H9 (cell line): ENCODE data around the gene ADGRF1. TPM values are rescaled to one million over a fixed set of nuclear protein-coding genes. Genes with fewer than 3 reads are reported as not detected.

Experiments
- DNase-seq: peaks from one replicate; pipeline ENCODE4 v3.0.0-alpha.2; 2017
- H2AFZ ChIP-seq: one replicate; pipeline ENCODE4 v1.6.1; 2013; ENCODE audit warnings: mild to moderate bottlenecking, low read length, control low read depth, moderate library complexity
- H2AK5ac ChIP-seq: 2 replicates; pipeline ENCODE4 v1.6.1; 2013; ENCODE audit warnings: low read length, control low read depth, mixed read lengths; ENCODE audit not compliant: insufficient read length
- H2BK120ac ChIP-seq: one replicate; pipeline ENCODE4 v1.6.1; 2013; ENCODE audit warnings: low read depth, mild to moderate bottlenecking, low read length, control low read depth, inconsistent platforms; ENCODE audit not compliant: poor library complexity, severe bottlenecking
- H2BK12ac ChIP-seq: 2 replicates; pipeline ENCODE4 v1.6.1; 2013; ENCODE audit warnings: low read length, control low read depth, mixed read lengths, low read depth; ENCODE audit not compliant: insufficient read length
- H2BK15ac ChIP-seq: 2 replicates; pipeline ENCODE4 v1.6.1; 2013; ENCODE audit warnings: low read depth, low read length, control low read depth
- H2BK20ac ChIP-seq: one replicate; pipeline ENCODE4 v1.6.1; 2013; ENCODE audit warnings: low read depth, mild to moderate bottlenecking, low read length, control low read depth, inconsistent platforms; ENCODE audit not compliant: poor library complexity, severe bottlenecking
- H2BK5ac ChIP-seq: 2 replicates; pipeline ENCODE4 v1.6.1; 2013; ENCODE audit warnings: low read length, control low read depth, mixed read lengths; ENCODE audit not compliant: insufficient read length
- H3K14ac ChIP-seq: 2 replicates; pipeline ENCODE4 v1.6.1; 2013; ENCODE audit warnings: low read length, control low read depth; ENCODE audit not compliant: insufficient read depth
- H3K18ac ChIP-seq: 2 replicates; pipeline ENCODE4 v1.6.1; 2013; ENCODE audit warnings: low read depth, mild to moderate bottlenecking, mixed read lengths, low read length, control low read depth; ENCODE audit not compliant: insufficient read length
- H3K23ac ChIP-seq: 2 replicates; pipeline ENCODE4 v1.6.1; 2013; ENCODE audit warnings: low read length, control low read depth, mixed read lengths, low read depth; ENCODE audit not compliant: insufficient read length
- H3K23me2 ChIP-seq: 2 replicates; pipeline ENCODE4 v1.6.1; 2013; ENCODE audit warnings: low read depth, mild to moderate bottlenecking, mixed read lengths, low read length, control low read depth; ENCODE audit not compliant: insufficient read length, poor library complexity, severe bottlenecking
- H3K27ac ChIP-seq: 2 replicates; pipeline ENCODE4 v1.5.1; 2013; ENCODE audit warnings: low read length, control low read depth, mixed read lengths, low read depth; ENCODE audit not compliant: insufficient read length
- H3K27me3 ChIP-seq: 2 replicates; pipeline ENCODE4 v1.6.1; 2013; ENCODE audit warnings: low read length, control low read depth, inconsistent platforms; ENCODE audit not compliant: insufficient read depth
- H3K4ac ChIP-seq: 2 replicates; pipeline ENCODE4 v1.6.1; 2013; ENCODE audit warnings: low read depth, mild to moderate bottlenecking, control low read depth, inconsistent platforms, low read length, moderate library complexity
- H3K4me1 ChIP-seq: 2 replicates; pipeline ENCODE4 v1.6.1; 2013; ENCODE audit warnings: low read length, control low read depth, inconsistent platforms; ENCODE audit not compliant: insufficient read depth
- H3K4me2 ChIP-seq: 2 replicates; pipeline ENCODE4 v1.6.1; 2013; ENCODE audit warnings: low read length, control low read depth, mixed read lengths; ENCODE audit not compliant: insufficient read length, insufficient read depth
- H3K56ac ChIP-seq: 2 replicates; pipeline ENCODE4 v1.6.1; 2013; ENCODE audit warnings: low read depth, mild to moderate bottlenecking, mixed read lengths, low read length, control low read depth; ENCODE audit not compliant: insufficient read length
- H3K79me1 ChIP-seq: 2 replicates; pipeline ENCODE4 v1.6.1; 2013; ENCODE audit warnings: low read depth, mild to moderate bottlenecking, moderate library complexity, low read length, control low read depth, inconsistent platforms; ENCODE audit not compliant: insufficient read depth, poor library complexity, severe bottlenecking
- H3K79me2 ChIP-seq: 2 replicates; pipeline ENCODE4 v1.6.1; 2013; ENCODE audit warnings: low read length, control low read depth, inconsistent platforms; ENCODE audit not compliant: insufficient read depth
- H3K9ac ChIP-seq: 2 replicates; pipeline ENCODE4 v1.6.1; 2013; ENCODE audit warnings: low read length, control low read depth, mixed read lengths; ENCODE audit not compliant: insufficient read length; ENCODE audit errors: extremely low read depth
- H3K9me3 ChIP-seq: one replicate; pipeline ENCODE4 v1.6.1; 2013; ENCODE audit warnings: low read depth, low read length, inconsistent platforms; ENCODE audit not compliant: control insufficient read depth
- H3T11ph ChIP-seq: one replicate; pipeline ENCODE4 v1.6.1; 2013; ENCODE audit warnings: mild to moderate bottlenecking, low read length, control low read depth, inconsistent platforms
- H4K20me1 ChIP-seq: one replicate; pipeline ENCODE4 v1.6.1; 2013; ENCODE audit not compliant: control insufficient read depth, insufficient read length, insufficient read depth
- H4K5ac ChIP-seq: 2 replicates; pipeline ENCODE4 v1.6.1; 2013; ENCODE audit warnings: low read depth, mild to moderate bottlenecking, mixed read lengths, low read length, control low read depth; ENCODE audit not compliant: insufficient read length
- H4K8ac ChIP-seq: replicated peaks from 2 replicates; pipeline ENCODE4 v1.6.1; 2013; ENCODE audit warnings: low read length, control low read depth, mixed read lengths, low read depth; ENCODE audit not compliant: insufficient read length
- H4K91ac ChIP-seq: 2 replicates; pipeline ENCODE4 v1.6.1; 2013; ENCODE audit warnings: low read depth, mild to moderate bottlenecking, moderate library complexity, mixed read lengths, low read length, control low read depth; ENCODE audit not compliant: insufficient read length
- H3K27ac Mint-ChIP-seq, 3 experiments: 2 replicates in 2 of 3; 3 replicates in 1 of 3; pipeline ENCODE4 v1.8.0; 2020 to 2021; ENCODE audit warnings: mixed read lengths in 3 of 3, mild to moderate bottlenecking in 1 of 3, moderate library complexity in 1 of 3
- H3K27me3 Mint-ChIP-seq: 2 replicates; pipeline ENCODE4 v1.8.0; 2021; ENCODE audit warnings: low read depth, mild to moderate bottlenecking, moderate library complexity, mixed read lengths
- H3K36me3 Mint-ChIP-seq, 3 experiments: 2 replicates in 2 of 3; 3 replicates in 1 of 3; pipeline ENCODE4 v1.8.0; 2020 to 2021; ENCODE audit warnings: low read depth in 3 of 3, mixed read lengths in 3 of 3; ENCODE audit not compliant: insufficient read depth in 1 of 3
- H3K4me1 Mint-ChIP-seq, 2 experiments: 2 replicates each; pipeline ENCODE4 v1.8.0; 2020; ENCODE audit warnings: mixed read lengths in 2 of 2
- H3K4me3 Mint-ChIP-seq, 2 experiments: 2 replicates in 1 of 2; 3 replicates in 1 of 2; pipeline ENCODE4 v1.8.0; 2020 to 2021; ENCODE audit warnings: mild to moderate bottlenecking in 2 of 2, mixed read lengths in 2 of 2, moderate library complexity in 1 of 2
- H3K9me3 Mint-ChIP-seq, 2 experiments: 2 replicates in 1 of 2; 3 replicates in 1 of 2; pipeline ENCODE4 v1.8.0; 2020; ENCODE audit warnings: mild to moderate bottlenecking in 2 of 2, mixed read lengths in 2 of 2, moderate library complexity in 1 of 2
- WGBS: extraction: QIAGEN DNeasy Blood & Tissue Kit; methylation state at CpG from one replicate; pipeline ENCODE4 v1.1.7; 2013; ENCODE audit warnings: missing lambda C conversion rate, low lambda C conversion rate, mixed read lengths; ENCODE audit not compliant: insufficient read length; ENCODE audit errors: extremely low coverage; 5-methylcytosine and 5-hydroxymethylcytosine counted together
- total RNA-seq: library from RNA; stranded (reverse); gene quantifications from 2 replicates; pipeline ENCODE4 v1.2.1, GENCODE V29; 2021
- TF ChIP-seq, protein P1 (sequence below): fragments of 200-600 bp; sonication (generic); conservative IDR thresholded peaks from 3 replicates; pipeline ENCODE4 v1.8.0; 2021; ENCODE audit warnings: antibody characterized with exemption, mild to moderate bottlenecking

ADGRF1 gene
- total RNA-seq, 1 experiment from 2014 or later: not detected

DNA sequence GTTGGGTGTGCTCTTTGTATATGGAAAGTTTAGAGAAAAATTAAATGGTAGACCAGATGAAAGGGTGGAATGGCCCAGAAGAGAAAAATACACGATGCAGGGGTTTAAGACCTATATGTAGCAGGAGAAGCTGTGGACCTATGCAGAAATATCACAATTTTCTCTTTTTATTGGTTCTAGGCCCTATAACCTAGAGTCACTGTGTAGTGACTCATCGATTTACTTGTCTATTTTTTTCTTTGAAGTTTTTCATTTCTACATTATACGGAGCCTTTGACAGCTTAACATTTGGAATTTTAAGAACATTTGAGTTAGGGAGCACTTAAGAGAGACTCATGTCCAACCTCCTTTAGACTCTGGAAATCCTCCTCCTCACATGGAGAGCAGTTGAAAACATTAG lies 28.3 kb upstream of the ADGRF1 start:
- H2AFZ ChIP-seq: no peak overlapping the region
- H3K4me1 ChIP-seq: no peaks in the 10 kb centered on the region
- Mint-ChIP-seq H3K36me3 (peaks cover 0 to 6% (median 6%) of the 10 kb centered on the region in 3 experiments; a peak in 5 of 7 replicates), H3K27ac (no peak overlapping the region), H3K4me3 (no peak overlapping the region), H3K27me3 (no peaks in the 10 kb centered on the region), H3K4me1 (peaks cover 0 to 2% of the 10 kb centered on the region in 2 experiments; a peak in 3 of 4 replicates), H3K9me3 (peaks cover 6 to 9% of the 10 kb centered on the region in 2 experiments; a peak in 4 of 5 replicates)
- H4K8ac ChIP-seq: no peak overlapping the region
- H3K23me2 ChIP-seq: no peaks in the 10 kb centered on the region
- H3K14ac ChIP-seq: no peak overlapping the region
- no peak overlapping the region for H3K56ac ChIP-seq
- no peak overlapping the region for H2BK12ac ChIP-seq
- no peak for DNase-seq
- TF ChIP-seq, protein P1, sequence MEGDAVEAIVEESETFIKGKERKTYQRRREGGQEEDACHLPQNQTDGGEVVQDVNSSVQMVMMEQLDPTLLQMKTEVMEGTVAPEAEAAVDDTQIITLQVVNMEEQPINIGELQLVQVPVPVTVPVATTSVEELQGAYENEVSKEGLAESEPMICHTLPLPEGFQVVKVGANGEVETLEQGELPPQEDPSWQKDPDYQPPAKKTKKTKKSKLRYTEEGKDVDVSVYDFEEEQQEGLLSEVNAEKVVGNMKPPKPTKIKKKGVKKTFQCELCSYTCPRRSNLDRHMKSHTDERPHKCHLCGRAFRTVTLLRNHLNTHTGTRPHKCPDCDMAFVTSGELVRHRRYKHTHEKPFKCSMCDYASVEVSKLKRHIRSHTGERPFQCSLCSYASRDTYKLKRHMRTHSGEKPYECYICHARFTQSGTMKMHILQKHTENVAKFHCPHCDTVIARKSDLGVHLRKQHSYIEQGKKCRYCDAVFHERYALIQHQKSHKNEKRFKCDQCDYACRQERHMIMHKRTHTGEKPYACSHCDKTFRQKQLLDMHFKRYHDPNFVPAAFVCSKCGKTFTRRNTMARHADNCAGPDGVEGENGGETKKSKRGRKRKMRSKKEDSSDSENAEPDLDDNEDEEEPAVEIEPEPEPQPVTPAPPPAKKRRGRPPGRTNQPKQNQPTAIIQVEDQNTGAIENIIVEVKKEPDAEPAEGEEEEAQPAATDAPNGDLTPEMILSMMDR: no peak
- no peaks in the 10 kb centered on the region for H3K9me3 ChIP-seq
- no CpG with 5 or more reads among the region's 3 CpGs for WGBS
- no peak overlapping the region for H2BK20ac ChIP-seq
- no peak overlapping the region for H2AK5ac ChIP-seq
- H3K9ac ChIP-seq: no peak overlapping the region
- H3K79me1 ChIP-seq: no peaks in the 10 kb centered on the region
- no peak overlapping the region for H3K4me2 ChIP-seq
- H2BK5ac ChIP-seq: no peak overlapping the region
- H2BK15ac ChIP-seq: no peak overlapping the region
- no peak overlapping the region for H3K23ac ChIP-seq
- H2BK120ac ChIP-seq: no peak overlapping the region
- no peak overlapping the region for H4K5ac ChIP-seq
- no peak overlapping the region for H3K18ac ChIP-seq
- H3K79me2 ChIP-seq: no peaks in the 10 kb centered on the region
- H4K91ac ChIP-seq: no peak overlapping the region
- H3K27ac ChIP-seq: no peak overlapping the region
- H3K4ac ChIP-seq: no peak overlapping the region
- H4K20me1 ChIP-seq: no peaks in the 10 kb centered on the region
- H3K27me3 ChIP-seq: no peaks in the 10 kb centered on the region
- H3T11ph ChIP-seq: no peak overlapping the region
